Cerebellar cortex (tissue), 1 donor: ENCODE results near the gene TTC39A.
"Not testable (repeated sequence)": the region's sequence is repeated elsewhere in the genome, so short reads cannot be mapped to it uniquely, and the experiment has no call there.

Source experiments
- DNase-seq: peaks from one replicate; pipeline ENCODE4 v3.0.0-alpha.2; 2015; ENCODE audit warnings: low spot score

Gene TTC39A

GRCh38 chr1:51336711-51337110 is 6.3 kb upstream of the TTC39A start:
- no peak for DNase-seq

- DNase-seq: no peak
Measured at GRCh38 chr1:51336004-51336403, 5.6 kb upstream of the TTC39A start.

GRCh38 chr1:51331206-51332100 is 1.1 kb upstream of the TTC39A start:
- DNase-seq: peak; percentile 33

- DNase-seq: no peak
Measured at GRCh38 chr1:51329443-51330325, 678 bp downstream of the TTC39A start.

- DNase-seq: no peak
Measured at GRCh38 chr1:51328926-51329325, 1.4 kb downstream of the TTC39A start.

GRCh38 chr1:51328279-51328678 is 2.1 kb downstream of the TTC39A start:
- DNase-seq: no peak

- no peak for DNase-seq
Measured at GRCh38 chr1:51327386-51327785, 3.0 kb downstream of the TTC39A start.

GRCh38 chr1:51326839-51327238 is 3.5 kb downstream of the TTC39A start:
- no peak for DNase-seq

- no peak for DNase-seq
Measured at GRCh38 chr1:51325878-51326755, 4.2 kb downstream of the TTC39A start.

- DNase-seq: no peak
Measured at GRCh38 chr1:51325391-51325790, 5.0 kb downstream of the TTC39A start.

- DNase-seq: not testable (repeated sequence)
Measured at GRCh38 chr1:51325011-51325385, 5.4 kb downstream of the TTC39A start.

GRCh38 chr1:51324251-51325010 is 5.9 kb downstream of the TTC39A start:
- no peak for DNase-seq

GRCh38 chr1:51323778-51324177 is 6.6 kb downstream of the TTC39A start:
- no peak for DNase-seq

GRCh38 chr1:51322417-51323101 is 7.8 kb downstream of the TTC39A start:
- DNase-seq: no peak

GRCh38 chr1:51321924-51322280 is 8.5 kb downstream of the TTC39A start:
- no peak for DNase-seq

- no peak for DNase-seq
Measured at GRCh38 chr1:51320967-51321923, 9.1 kb downstream of the TTC39A start.

GRCh38 chr1:51317798-51318197 is 12.6 kb downstream of the TTC39A start:
- no peak for DNase-seq

GRCh38 chr1:51316846-51317120 is 13.6 kb downstream of the TTC39A start:
- no peak for DNase-seq

GRCh38 chr1:51316113-51316845 is 14.1 kb downstream of the TTC39A start:
- DNase-seq: no peak
